Progenitor cell of endocrine pancreas (in vitro differentiated cells): ENCODE data around the gene SERPINB2. TPM values are rescaled to one million over a fixed set of nuclear protein-coding genes. Genes with fewer than 3 reads are reported as not detected.

ENCODE experiments used
- DNase-seq: peaks from one replicate; pipeline ENCODE4 v3.0.0; 2021; ENCODE audit warnings: low spot score; ENCODE audit not compliant: unreplicated experiment
- H3K27ac Mint-ChIP-seq: 2 replicates; pipeline ENCODE4 v1.8.0; 2021; ENCODE audit warnings: mild to moderate bottlenecking, moderate library complexity, mixed read lengths
- H3K27me3 Mint-ChIP-seq: 2 replicates; pipeline ENCODE4 v1.8.0; 2021; ENCODE audit warnings: mixed read lengths
- H3K36me3 Mint-ChIP-seq: 2 replicates; pipeline ENCODE4 v1.8.0; 2022; ENCODE audit warnings: mixed read lengths; ENCODE audit not compliant: insufficient read depth
- H3K4me1 Mint-ChIP-seq: 2 replicates; pipeline ENCODE4 v1.8.0; 2021; ENCODE audit warnings: low read depth, mixed read lengths
- H3K4me3 Mint-ChIP-seq: 2 replicates; pipeline ENCODE4 v1.8.0; 2021; ENCODE audit warnings: low read depth, mild to moderate bottlenecking, moderate library complexity, mixed read lengths
- H3K9me3 Mint-ChIP-seq: 2 replicates; pipeline ENCODE4 v1.8.0; 2021; ENCODE audit warnings: low read depth, mixed read lengths
- CTCF ChIP-seq: fragments of 200-600 bp; sonication (generic); IDR thresholded peaks from one replicate; pipeline ENCODE4 v1.5.0; 2021; ENCODE audit warnings: antibody characterized with exemption, mild to moderate bottlenecking; ENCODE audit not compliant: unreplicated experiment
- total RNA-seq: library from RNA; stranded (reverse); gene quantifications from 2 replicates; pipeline ENCODE4 v1.2.1, GENCODE V29; 2021

Gene SERPINB2
- total RNA-seq, 1 donor from 2014 or later = not detected

- no peak overlapping the region for H3K27ac Mint-ChIP-seq
- peaks cover 3% of the 10 kb centered on the region for H3K27me3 Mint-ChIP-seq
- DNase-seq = no peak
- H3K9me3 Mint-ChIP-seq = no peaks in the 10 kb centered on the region
- peaks cover 12% of the 10 kb centered on the region for H3K4me1 Mint-ChIP-seq
- H3K4me3 Mint-ChIP-seq = no peak overlapping the region
- TF ChIP-seq CTCF = no peak
- H3K36me3 Mint-ChIP-seq = no peaks in the 10 kb centered on the region
Measured at GRCh38 chr18:63883617-63884016, 3.9 kb upstream of the SERPINB2 start.

GRCh38 chr18:63888470-63889190 is 1.1 kb downstream of the SERPINB2 start:
- no peak overlapping the region for H3K4me3 Mint-ChIP-seq

GRCh38 chr18:63889626-63890025 is 2.1 kb downstream of the SERPINB2 start:
- Mint-ChIP-seq H3K27me3 (peaks cover 6% of the 10 kb centered on the region), H3K27ac (no peak overlapping the region), H3K9me3 (no peaks in the 10 kb centered on the region), H3K4me1 (peaks cover under 1% of the 10 kb centered on the region), H3K36me3 (no peaks in the 10 kb centered on the region), H3K4me3 (no peak overlapping the region)
- no peak for DNase-seq
- TF ChIP-seq CTCF = no peak

More at GRCh38 chr18:63888470-63889190, 1.1 kb downstream of the SERPINB2 start:
- Mint-ChIP-seq H3K36me3 (no peaks in the 10 kb centered on the region), H3K9me3 (no peaks in the 10 kb centered on the region), H3K27me3 (peaks cover 3% of the 10 kb centered on the region), H3K4me1 (peaks cover 4% of the 10 kb centered on the region), H3K27ac (no peak overlapping the region)
- no peak for DNase-seq
- no peak for TF ChIP-seq CTCF

- H3K9me3 Mint-ChIP-seq = no peaks in the 10 kb centered on the region
- peaks cover 9% of the 10 kb centered on the region for H3K27me3 Mint-ChIP-seq
- no peak for TF ChIP-seq CTCF
- no peaks in the 10 kb centered on the region for H3K4me1 Mint-ChIP-seq
- no peak for DNase-seq
- H3K27ac Mint-ChIP-seq = no peak overlapping the region
- no peaks in the 10 kb centered on the region for H3K36me3 Mint-ChIP-seq
- H3K4me3 Mint-ChIP-seq = no peak overlapping the region
Measured at GRCh38 chr18:63890237-63890949, 2.9 kb downstream of the SERPINB2 start.

- TF ChIP-seq CTCF = no peak
- no peaks in the 10 kb centered on the region for H3K9me3 Mint-ChIP-seq
- H3K27me3 Mint-ChIP-seq = peaks cover 7% of the 10 kb centered on the region
- H3K4me3 Mint-ChIP-seq = no peak overlapping the region
- no peak for DNase-seq
- no peak overlapping the region for H3K27ac Mint-ChIP-seq
- no peaks in the 10 kb centered on the region for H3K36me3 Mint-ChIP-seq
- H3K4me1 Mint-ChIP-seq = no peaks in the 10 kb centered on the region
Measured at GRCh38 chr18:63890950-63891304, 3.4 kb downstream of the SERPINB2 start.
